HG03135 (cell line): ENCODE measurements around the gene C2orf42.
"Not testable (repeated sequence)": the region's sequence is repeated elsewhere in the genome, so short reads cannot be mapped to it uniquely, and the experiment has no call there.

Source experiments
- ATAC-seq: cut with Tn5 transposase; IDR thresholded peaks from one replicate; pipeline ENCODE4 v1.9.1; 2021; ENCODE audit warnings: mild to moderate bottlenecking, moderate library complexity; ENCODE audit not compliant: unreplicated experiment

C2orf42 gene

DNA sequence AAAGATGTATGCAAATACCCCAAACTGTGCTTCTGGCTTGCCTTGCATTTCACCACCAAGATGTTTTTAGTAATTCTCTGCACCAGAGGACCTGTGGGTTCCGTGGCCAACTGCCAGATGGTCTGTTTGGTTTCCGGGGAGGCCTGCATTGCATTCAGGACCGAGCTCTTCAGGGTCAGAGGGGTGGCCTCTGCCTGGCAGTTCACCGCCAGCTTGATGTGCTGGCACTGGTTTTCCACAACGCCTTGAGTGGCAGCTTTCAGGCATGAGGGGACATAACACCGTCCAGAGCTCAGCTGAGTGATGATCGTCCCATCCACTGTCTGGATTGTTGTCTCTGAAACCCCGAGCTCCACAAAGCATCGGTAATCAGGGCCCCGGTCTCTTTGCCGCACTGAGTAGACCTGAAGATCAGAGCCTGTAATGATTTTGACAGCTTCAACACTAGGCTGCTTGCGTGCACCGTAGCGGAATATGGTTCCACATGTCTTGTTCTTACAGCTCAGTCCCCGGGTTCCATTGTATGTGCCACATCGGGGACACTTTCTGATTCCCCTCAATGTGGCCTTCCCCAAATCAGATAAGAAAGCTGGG is 9.4 kb downstream of the C2orf42 start:
- no peak for ATAC-seq

DNA sequence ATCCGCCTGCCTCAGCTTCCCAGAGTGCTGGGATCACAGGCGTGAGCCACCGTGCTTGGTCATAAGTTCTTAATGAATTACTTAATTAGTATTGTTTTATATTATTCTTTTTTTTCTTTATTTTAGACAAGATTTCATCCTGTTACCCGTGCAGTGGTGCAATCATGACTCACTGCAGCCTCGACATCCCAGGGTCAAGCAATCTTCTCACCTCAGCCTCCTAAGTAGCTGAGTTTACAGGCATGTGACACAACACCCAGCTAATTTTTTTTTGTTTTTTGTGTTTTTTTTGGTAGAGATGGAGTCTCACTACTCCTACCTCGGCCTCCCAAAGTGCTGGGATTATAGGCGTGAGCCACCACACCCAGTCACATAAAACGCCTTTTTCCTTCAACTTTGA is 17.3 kb downstream of the C2orf42 start:
- no peak for ATAC-seq

DNA sequence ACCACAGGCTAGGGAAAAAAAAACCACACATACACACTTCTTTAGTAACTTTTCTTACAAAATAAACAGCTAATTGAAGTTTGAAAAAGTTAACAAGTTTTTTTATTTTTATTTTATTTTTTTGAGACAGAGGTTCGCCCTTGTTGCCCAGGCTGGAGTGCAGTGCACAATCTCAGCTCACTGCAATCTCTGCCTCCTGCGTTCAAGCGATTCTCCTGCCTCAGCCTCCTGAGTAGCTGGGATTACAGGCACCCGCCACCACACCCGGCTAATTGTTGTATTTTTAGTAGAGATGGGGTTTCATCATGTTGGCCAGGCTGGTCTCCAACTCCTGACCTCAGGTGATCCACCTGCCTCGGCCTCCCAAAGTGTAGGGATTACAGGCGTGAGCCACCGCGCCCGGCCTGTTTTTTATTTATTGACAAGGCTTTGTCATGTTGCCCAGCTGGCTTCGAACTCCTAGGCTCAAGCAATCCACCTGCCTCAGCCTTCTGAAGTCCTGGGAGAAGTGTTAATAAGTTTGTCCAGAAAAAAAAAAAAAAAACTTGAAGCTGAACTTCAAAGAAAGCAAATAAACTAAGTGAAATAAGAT is 21.1 kb downstream of the C2orf42 start:
- ATAC-seq, result not testable (repeated sequence)

DNA sequence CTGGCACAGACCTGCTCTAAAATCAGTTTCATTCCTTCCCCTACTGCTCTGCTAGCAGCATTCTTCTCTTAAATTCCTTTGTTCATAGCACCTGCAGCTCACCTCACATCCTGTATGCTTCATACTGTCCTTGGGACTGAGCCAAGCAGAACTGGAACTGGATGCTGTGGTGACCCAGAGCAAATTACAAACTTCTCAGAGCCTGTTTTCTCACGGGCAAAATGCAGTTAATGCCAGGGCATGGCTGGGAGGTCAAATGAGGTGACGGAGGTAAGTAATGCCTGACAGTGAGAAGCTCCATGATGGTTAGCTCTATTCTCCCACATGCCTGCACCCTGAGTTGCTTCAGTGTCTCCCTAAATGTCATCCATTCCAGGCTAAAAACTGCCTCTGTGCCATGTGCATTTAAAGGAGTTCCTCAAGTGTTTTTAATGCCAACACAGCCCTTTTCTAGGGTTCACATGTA is 29.7 kb downstream of the C2orf42 start:
- ATAC-seq, result peak; percentile 93

DNA sequence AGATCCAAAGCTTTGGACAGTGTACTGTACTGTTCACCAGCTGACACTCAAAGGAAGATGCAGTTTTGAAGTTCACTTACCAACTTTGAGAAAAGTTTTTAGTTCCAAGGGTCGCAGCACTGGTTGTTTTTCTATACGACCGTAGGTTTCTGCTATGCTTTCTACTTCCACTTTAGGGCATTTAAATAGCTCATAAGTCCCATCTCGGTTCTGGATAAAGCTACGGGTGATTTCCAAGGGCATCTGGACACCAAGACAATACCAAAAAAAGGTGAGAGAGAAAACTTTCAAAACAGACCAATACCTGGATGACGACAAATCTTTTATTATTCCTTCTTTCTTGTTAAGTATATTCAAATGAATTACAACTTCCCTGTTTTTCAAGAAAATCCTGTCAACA is 30.3 kb downstream of the C2orf42 start:
- no peak for ATAC-seq

DNA sequence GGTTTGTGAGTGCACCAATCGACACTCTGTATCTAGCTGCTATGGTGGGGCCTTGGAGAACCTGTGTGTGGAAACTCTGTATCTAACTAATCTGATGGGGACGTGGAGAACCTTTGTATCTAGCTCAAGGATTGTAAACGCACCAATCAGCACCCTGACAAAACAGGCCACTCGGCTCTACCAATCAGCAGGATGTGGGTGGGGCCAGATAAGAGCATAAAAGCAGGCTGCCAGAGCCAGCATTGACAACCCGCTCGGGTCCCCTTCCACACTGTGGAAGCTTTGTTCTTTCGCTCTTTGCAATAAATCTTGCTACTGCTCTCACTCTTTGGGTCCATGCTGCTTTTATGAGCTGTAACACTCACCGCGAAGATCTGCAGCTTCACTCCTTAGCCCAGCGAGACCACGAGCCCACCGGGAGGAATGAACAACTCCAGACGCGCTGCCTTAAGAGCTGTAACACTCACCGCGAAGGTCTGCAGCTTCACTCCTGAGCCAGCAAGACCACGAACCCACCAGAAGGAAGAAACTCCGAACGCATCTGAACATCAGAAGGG is 41.6 kb downstream of the C2orf42 start:
- not testable (repeated sequence) for ATAC-seq

DNA sequence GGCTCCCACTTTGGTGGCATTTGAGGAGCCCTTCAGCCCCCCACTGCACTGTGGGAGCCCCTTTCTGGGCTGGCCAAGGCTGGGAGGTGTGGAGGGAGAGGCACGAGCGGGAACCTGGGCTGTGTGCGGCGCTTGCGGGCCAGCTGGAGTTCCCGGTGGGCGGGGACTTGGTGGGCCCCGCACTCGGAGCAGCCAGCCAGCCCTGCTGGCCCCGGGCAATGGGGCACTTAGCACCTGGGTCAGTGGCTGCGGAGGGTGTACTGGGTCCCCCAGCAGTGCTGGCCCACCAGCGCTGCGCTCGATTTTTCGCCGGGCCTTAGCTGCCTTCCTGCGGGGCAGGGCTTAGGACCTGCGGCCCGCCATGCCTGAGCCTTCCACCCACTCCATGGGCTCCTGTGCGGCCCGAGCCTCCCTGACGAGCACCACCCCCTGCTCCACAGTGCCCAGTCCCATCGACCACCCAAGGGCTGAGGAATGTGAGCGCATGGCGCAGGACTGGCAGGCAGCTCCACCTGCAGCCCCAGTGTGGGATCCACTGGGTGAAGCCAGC is 42.5 kb downstream of the C2orf42 start:
- not testable (repeated sequence) for ATAC-seq

DNA sequence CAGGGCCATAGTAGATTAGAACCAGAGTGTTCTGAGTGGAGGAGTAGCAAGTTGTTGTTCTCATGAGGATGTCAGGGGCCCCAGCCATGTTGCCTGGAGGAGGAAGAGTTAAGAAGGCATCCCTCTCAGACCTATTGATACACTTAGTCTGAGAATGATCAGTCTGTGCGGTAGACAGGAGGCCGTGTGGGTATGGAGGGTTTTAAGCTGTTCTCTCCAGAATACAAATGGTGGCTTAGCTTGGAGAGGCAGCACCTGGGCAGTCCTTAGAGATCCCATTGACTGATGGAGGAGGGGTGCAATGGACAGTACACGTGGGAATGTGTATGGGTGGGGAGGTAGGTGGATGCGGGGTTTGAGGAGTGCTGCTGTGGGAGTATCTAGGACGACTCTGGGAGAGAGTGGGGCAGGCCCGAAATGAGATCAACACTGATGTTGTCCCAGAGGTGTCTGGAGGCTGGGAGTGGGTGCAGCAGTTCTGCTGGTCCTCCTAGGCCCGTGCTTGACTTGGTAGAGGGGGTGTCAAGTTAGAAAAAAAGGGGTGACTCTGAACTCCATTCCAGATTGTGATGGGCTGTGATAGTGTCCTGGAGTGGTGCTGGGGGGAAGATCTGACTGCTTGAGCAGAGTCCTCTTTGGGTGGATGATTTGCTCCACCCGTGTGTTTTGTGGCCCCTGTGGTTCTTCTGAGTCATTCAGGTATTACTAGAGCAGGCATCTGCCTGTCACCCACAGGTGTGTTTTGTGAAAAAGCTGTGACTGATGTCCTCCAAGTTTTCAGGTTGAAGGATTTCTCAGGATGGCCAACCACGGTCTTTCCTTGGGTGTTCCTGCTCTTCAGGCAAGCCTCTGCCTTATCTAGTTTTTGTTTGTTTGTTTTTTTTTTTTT is 44.7 kb downstream of the C2orf42 start:
- ATAC-seq, result no peak

DNA sequence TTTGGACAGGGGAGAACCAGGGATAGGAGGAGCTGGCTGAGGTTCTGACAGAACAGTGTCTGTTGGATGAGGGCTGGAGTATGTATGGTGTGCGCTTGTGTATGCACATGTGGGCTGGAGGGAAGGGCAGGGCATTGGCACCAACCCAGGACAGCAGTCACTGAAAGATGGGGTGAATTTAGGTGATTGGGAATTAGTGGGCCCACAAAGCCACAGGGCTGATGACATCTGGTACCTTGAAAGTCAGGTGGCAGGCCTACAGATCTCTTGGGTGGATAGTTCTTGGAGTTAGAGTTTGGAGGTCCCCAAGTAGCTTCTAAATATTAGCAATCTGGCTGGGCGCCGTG is 45.7 kb downstream of the C2orf42 start:
- ATAC-seq, result no peak

DNA sequence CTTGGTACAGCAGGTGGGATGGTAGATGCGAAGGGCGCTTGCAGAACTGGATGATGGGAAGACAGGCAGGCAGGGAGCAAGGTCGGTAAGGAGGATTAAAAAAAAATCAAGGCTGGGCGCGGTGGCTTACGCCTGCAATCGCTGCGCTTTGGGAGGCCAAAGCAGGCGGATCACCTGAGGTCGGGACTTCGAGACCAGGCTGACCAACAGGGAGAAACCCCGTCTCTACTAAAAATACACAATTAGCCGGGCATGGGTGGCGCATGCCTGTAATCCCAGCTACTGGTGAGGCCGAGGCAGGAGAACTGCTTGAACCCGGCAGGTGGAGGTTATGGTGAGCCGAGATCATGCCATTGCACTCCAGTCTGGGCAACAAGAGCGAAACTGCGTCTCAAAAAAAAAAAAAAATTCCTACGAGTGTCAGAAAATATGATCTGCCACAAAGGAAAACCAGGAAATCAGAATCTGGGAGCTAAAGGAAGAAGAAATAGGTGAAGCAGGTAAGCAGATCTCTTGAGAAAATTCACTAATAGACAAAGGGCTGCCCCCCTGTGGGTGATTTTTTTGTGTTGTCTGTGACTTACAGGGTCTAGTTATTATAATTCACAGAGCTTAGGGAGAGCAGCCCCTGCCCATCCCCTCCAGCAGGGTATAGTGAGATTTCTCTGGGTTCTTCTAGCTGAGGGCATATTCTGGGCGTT is 46.2 kb downstream of the C2orf42 start:
- no peak for ATAC-seq

DNA sequence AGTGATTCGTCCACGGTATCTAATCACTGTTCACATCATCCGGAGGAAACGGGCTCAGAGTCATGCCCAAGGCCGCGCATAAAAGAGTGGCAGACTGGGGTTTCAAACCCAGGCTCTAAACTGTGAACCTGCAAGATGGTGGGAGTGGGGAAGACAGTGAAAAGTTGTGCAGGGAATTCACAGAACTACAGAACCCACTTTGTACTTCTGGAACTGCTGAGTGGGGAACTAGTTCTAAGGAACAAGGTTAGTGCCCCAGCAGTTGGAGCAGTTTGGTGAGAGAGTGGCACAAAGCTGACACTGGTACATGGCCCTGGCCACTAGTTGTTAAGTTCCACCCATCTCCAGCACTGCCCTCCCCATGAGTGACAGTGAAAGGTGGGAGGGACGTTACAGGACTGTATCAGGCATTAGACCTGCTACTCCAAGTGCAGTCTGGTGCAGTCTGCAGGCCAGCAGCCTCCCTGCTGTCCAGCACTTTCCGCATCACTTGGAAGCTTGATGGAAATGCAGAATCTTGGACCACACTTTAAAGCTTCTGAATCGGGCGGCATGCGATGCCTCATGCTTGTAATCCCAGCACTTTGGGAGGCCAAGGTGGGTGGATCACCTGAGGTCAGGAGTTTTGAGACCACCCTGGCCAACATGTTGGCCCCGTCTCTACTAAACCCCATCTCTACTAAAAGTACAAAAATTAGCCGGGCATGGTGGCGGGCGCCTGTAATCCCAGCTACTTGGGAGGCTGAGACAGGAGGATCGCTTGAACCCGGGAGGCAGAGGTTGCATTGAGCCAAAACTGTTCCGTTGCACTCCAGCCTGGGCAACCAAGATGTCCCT is 47.3 kb downstream of the C2orf42 start:
- ATAC-seq, result no peak

DNA sequence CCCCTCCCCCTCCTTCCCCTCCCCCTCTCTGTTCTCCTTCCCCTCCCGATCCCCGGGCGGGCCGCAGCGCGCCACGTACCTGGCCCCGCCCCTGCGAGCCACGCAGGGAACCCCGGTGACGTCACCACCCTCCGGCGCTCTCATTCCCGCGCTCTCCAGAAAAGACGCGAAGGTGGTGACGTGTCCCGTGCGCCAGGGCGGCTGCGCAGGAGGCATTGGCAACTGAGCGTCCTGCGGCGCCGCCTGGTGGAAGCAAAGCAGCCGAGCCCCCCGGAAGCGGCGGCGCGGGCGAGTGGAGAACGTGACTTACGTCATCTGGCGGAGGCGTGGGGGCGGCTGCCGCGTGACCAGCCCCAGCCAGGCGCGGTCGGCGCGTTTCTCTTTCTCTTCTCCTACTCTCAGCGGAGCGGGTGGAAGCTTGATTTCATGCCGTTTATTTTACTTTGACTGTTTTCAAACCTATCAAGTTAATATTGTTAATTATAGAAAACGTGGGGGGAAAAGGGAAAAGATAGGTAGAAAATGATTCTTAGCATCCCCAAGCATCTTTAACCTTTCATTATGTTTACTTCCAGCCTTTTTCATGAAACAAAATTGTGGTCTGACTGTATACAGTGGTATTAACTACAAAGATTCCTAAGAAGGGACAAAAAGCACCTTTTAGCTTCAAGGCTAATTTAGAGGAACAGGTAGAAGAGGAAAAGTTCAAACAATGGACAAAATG is 48.1 kb downstream of the C2orf42 start:
- ATAC-seq, result peak; percentile 75

DNA sequence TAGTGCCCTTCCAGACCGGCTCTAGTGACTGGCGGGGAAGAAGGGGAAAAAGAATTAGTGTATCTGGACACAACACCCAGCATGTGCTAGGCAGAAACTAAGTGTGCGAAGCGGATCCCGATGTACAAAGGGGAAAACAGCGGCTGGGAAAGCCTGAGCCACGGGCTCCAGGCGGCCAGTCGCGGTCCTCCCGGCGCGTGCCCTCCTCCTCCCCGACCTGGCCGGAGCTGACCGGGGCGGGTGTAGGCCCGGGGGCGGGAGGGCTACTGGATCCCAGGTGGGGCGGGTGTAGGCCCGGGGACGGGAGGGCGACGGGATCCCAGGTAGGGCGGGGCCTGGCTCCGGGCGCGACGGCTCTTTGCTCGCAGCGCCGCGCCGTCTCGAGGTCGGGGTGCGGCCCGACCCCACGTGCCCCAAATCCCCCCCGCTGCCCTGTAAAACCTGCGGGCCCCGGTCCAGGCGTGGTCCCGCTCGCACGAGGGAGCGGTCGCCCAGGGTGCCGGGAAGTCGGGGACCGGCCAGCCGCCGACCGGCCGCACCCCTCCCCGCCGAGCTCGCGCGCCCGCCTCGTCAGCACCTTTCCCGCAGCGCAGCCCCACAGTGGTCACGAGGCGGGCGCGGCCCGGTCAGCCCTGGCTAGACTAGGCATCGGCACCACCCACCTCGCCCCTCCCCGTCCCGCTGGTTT is 48.8 kb downstream of the C2orf42 start:
- ATAC-seq, result peak; percentile 20

DNA sequence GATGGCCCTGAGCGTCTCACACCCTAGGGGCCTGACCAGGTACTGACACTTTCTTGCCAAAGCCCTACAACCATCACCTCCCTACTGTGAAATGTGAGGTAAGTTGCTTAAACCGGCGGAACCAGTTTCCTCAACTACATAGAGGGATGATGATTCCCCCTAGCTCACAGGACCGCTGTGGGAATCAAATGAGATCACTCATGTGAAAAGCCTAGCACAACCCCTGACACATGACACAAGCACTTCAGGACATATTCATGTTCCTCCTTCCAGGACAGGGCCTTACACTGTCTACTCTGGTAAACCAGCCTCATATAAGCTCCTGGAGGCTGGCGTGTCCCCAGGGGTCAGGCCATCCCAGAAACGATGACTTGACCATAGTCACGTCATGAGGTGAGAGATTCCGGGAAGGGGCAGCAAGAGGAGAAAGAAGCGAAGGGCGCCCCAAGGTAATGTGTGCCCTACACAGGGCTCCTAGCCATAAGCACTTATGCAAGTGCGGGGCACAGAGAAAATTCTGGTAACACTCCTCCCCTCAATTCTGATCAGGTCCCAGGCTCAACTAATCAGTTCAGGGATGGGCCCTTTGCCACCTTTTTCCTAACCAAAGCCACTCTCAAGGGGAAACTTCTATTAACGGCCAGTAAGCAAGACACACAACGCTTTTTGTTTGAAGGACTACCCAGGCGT is 49.5 kb downstream of the C2orf42 start:
- ATAC-seq, result peak; percentile 39

DNA sequence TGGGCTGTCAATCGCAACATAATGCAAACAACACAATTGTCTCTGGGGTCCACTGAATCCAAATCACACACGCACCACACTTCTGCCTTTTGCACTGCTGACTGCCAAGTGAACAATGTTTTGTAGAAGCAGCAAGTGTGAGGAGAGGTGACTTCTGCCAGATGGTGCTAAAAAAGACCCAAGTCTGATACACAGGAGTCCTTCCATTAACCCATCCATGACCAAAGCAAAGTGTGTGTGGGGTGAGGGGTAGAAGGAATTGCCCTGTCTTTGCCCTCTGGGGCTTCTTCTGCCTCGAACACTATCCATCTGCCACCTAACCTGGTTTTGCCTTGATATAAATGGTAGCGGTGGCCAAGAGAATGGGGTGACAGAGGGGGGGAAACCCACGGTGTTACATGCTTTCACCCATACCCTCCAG is 50.0 kb downstream of the C2orf42 start:
- no peak for ATAC-seq

DNA sequence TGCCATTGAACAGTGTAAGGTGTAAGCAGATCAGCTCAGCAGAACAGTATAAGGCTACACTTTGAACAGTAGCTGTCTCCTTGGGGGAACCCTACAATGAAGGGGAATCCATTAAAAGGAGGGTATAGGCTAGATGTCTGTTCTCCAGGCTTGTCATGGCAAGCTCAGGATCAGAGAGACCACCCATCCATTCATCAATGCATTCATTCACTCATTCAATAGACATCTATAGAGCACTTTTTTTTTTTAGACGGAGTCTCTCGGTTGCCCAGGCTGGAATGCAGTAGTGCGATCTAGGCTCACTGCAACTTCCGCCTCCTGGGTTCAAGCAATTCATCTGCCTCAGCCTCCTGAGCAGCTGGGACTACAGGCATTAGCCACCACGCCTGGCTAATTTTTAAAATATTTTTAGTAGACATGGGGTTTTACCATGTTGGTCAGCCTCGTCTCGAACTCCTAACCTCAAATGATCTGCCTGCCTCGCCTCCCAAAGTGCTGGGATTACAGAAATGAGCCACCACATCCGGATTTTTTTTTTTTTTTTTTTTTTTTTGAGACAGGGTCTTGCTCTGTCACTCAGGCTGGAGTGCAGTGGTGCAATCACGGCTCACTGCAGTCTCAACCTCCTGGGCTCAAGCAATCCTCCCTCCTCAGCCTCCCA is 56.4 kb downstream of the C2orf42 start:
- not testable (repeated sequence) for ATAC-seq

DNA sequence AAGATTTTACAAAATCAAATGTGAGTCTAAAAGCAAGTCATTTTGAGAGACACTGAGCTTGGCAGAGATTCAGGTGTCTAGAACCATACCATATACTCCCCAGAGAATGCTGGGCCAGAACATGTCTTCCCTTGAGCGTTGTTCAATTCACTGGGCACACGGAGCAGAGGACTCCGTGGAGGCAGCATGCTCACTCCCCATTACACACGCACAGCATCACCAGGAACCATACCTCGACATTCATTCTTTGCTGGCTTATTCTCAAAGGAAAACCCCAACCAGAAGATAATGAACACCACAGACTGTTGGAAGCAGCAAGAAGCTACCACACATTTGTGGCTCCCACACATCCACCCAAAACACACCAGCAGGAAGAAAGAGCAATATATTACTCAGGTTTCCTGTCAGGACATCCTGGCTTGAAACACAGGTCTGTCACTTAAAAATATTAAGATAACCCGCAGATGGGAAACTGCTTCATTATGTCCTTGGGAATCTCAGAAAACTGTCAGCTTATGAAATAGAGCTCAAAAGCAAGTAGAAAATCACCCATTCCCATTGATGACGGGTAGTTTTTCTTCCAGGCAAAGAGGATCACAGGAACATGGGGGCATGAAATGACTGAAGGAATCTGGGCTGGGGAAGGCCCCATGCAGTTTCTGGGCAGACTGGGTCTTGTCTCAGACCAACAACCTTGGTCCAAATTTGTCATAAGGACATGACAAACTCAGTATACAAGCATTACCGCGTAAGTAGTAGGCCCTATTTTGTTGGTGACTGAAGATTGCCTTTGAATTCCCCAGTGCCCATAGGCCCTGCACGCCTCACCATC is 57.1 kb downstream of the C2orf42 start:
- ATAC-seq, result no peak
